Gastroesophageal sphincter (tissue), 4 donors: Measurements from ENCODE around the gene FBXO41. TPM values are rescaled to one million over a fixed set of nuclear protein-coding genes. Genes with fewer than 3 reads are reported as not detected.

Source experiments
- ATAC-seq: fragments of 150-250 bp; one replicate; pipeline ENCODE4 v1.9.1; 2016; ENCODE audit warnings: mild to moderate bottlenecking, moderate library complexity
- H3K27ac ChIP-seq, 4 donors: fragments of 200-600 bp; sonication (generic) in 3 of 4; 1 replicate in 3 of 4; 2 replicates in 1 of 4; pipeline ENCODE4 v1.5.1; 2016 to 2019
- H3K27me3 ChIP-seq: fragments of 200-600 bp; sonication (generic); one replicate; pipeline ENCODE4 v1.5.1; 2019
- H3K36me3 ChIP-seq, 2 donors: fragments of 200-600 bp; sonication (generic); one replicate each; pipeline ENCODE4 v1.5.1; 2019; ENCODE audit warnings: control low read depth in 1 of 2
- H3K4me1 ChIP-seq, 3 donors: fragments of 200-600 bp; sonication (generic); 1 replicate in 2 of 3; 2 replicates in 1 of 3; pipeline ENCODE4 v1.5.1; 2016 to 2019; ENCODE audit warnings: control low read depth in 2 of 3
- H3K4me3 ChIP-seq, 2 donors: fragments of 200-600 bp; sonication (generic); one replicate each; pipeline ENCODE4 v1.5.1; 2019; ENCODE audit warnings: mild to moderate bottlenecking in 1 of 2, moderate library complexity in 1 of 2
- H3K9me3 ChIP-seq, 3 donors: fragments of 200-600 bp; sonication (generic); one replicate each; pipeline ENCODE4 v1.5.1; 2017 to 2019; ENCODE audit warnings: control low read depth in 2 of 3
- EP300 ChIP-seq: sonication (generic); formaldehyde crosslinking; IDR thresholded peaks from one replicate; pipeline ENCODE4 v1.6.1; 2017; ENCODE audit warnings: antibody characterized with exemption, mild to moderate bottlenecking
- POLR2A ChIP-seq, 2 donors: fragments of 450-650 bp; IDR thresholded peaks; one replicate each; pipeline ENCODE4 v1.6.1; 2017; ENCODE audit warnings: antibody characterized with exemption in 2 of 2, mild to moderate bottlenecking in 2 of 2, moderate library complexity in 1 of 2
- POLR2AphosphoS5 ChIP-seq: sonication (generic); formaldehyde crosslinking; IDR thresholded peaks from one replicate; pipeline ENCODE4 v1.6.1; 2017; ENCODE audit warnings: antibody characterized with exemption
- WGBS, 2 donors: methylation state at CpG; one replicate each; pipeline ENCODE4 v1.1.5; 2018; ENCODE audit warnings: low coverage in 1 of 2; 5-methylcytosine and 5-hydroxymethylcytosine counted together
- small RNA-seq, 4 donors: library from RNA; depleted of rRNA; stranded (forward); fragments of <200 nt; gene quantifications; one replicate each; pipeline ENCODE3, GENCODE V24; 2016
- total RNA-seq, 4 donors: library from RNA; depleted of rRNA; stranded (reverse); fragments of >200 nt; gene quantifications; one replicate each; pipeline ENCODE4 v1.1.0, GENCODE V29; 2016
- TF ChIP-seq, protein P1 (sequence below), 4 experiments: fragments of 200-600 bp in 2 of 4; fragments of 450-650 bp in 2 of 4; sonication (generic) in 1 of 4; IDR thresholded peaks; one replicate each; pipeline ENCODE4 v1.5.1; 2017 to 2019; ENCODE audit warnings: antibody characterized with exemption in 4 of 4, mild to moderate bottlenecking in 2 of 4, moderate library complexity in 2 of 4

Gene FBXO41
- total RNA-seq, 4 donors from 2014 or later: 2.2 to 5.4 (median 4.0) TPM

DNA sequence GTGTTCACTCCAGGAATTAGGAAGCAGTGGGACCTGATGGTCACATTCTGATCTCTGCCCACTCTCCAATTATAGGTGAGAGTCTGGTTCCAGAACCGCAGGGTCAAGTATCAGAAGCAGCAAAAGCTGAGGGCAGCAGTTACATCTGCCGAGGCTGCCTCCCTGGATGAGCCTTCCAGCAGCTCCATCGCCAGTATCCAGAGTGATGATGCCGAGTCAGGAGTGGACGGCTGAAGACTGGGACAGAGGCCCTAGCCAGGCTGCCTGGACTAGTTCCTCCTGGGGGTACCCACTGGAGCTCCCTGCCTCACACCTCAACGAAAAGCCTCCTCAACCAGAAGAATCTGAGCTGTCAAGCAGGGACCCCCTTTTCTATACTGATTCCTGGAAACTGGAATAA lies 73.6 kb downstream of the FBXO41 start:
- WGBS, 2 donors: 86 to 90% methylated on average over 2 of the region's 6 CpGs
- ATAC-seq: no peak
- TF ChIP-seq EP300 (no peak), POLR2A (IDR thresholded peaks at IDR 0.05) (no peak), POLR2AphosphoS5 (no peak)
- TF ChIP-seq, protein P1, sequence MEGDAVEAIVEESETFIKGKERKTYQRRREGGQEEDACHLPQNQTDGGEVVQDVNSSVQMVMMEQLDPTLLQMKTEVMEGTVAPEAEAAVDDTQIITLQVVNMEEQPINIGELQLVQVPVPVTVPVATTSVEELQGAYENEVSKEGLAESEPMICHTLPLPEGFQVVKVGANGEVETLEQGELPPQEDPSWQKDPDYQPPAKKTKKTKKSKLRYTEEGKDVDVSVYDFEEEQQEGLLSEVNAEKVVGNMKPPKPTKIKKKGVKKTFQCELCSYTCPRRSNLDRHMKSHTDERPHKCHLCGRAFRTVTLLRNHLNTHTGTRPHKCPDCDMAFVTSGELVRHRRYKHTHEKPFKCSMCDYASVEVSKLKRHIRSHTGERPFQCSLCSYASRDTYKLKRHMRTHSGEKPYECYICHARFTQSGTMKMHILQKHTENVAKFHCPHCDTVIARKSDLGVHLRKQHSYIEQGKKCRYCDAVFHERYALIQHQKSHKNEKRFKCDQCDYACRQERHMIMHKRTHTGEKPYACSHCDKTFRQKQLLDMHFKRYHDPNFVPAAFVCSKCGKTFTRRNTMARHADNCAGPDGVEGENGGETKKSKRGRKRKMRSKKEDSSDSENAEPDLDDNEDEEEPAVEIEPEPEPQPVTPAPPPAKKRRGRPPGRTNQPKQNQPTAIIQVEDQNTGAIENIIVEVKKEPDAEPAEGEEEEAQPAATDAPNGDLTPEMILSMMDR (IDR thresholded peaks at IDR 0.05): no peak
- no peak overlapping the region for H3K27ac ChIP-seq
- no peaks in the 10 kb centered on the region for H3K36me3 ChIP-seq
- H3K4me3 ChIP-seq: no peak overlapping the region
- H3K4me1 ChIP-seq: peaks cover 0 to 36% (median 3%) of the 10 kb centered on the region in 3 donors
- peaks cover 20% of the 10 kb centered on the region for H3K27me3 ChIP-seq
- H3K9me3 ChIP-seq: no peaks in the 10 kb centered on the region

DNA sequence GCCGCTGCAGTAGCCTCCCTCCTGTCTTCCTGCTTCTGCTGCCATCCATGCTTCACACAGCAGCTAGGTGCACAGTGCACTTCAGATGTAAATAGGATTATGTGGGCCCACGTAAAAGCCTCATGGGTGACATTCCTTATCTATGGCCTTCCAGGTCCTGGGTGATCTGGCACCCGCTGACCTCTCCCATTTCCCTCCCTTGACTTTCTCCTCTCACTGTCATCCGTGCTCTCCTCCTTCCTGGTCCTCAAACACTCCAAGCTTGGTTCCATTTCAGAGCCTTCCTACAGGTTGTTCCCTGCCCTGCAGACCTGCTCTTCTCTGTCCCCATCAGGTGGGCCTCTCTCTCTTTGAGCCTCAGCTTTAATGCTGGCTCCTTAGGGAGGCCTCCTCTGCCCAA lies 74.3 kb downstream of the FBXO41 start:
- TF ChIP-seq POLR2AphosphoS5 (no peak), POLR2A (IDR thresholded peaks at IDR 0.05) (no peak), EP300 (no peak)
- TF ChIP-seq, protein P1 (IDR thresholded peaks at IDR 0.05): no peak
- WGBS, 2 donors: 64 to 73% methylated on average over 3 to 4 of the region's 4 CpGs
- H3K9me3 ChIP-seq: no peaks in the 10 kb centered on the region
- no peak for ATAC-seq
- no peaks in the 10 kb centered on the region for H3K36me3 ChIP-seq
- H3K27ac ChIP-seq: no peak overlapping the region
- no peak overlapping the region for H3K4me3 ChIP-seq
- H3K27me3 ChIP-seq: peaks cover 27% of the 10 kb centered on the region
- peaks cover 0 to 29% (median 3%) of the 10 kb centered on the region in 3 donors for H3K4me1 ChIP-seq

DNA sequence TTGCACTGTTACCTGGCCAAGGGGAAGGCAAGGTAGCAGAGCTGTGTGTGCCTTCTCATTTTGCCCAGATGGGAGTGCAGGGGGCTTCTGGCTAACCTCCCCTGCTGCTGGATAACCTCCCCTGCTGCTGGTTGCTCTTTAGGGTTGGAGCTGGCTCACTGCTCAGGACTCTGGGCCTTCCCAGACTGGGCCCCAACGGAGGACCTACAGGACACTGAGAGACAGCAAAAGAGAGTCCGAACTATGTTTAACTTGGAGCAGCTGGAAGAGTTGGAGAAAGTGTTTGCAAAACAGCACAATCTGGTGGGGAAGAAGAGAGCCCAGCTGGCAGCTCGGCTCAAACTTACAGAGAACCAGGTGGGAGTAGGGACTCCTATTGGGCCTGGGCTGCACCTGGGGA lies 76.0 kb downstream of the FBXO41 start:
- Histone ChIP-seq H3K27ac (no peak overlapping the region), H3K4me3 (no peak overlapping the region), H3K9me3 (no peaks in the 10 kb centered on the region), H3K36me3 (no peaks in the 10 kb centered on the region), H3K4me1 (peaks cover 0 to 15% (median 3%) of the 10 kb centered on the region in 3 donors), H3K27me3 (peaks cover 45% of the 10 kb centered on the region)
- 80% methylated on average over 1 of the region's 3 CpGs; no CpG with 5 or more reads in 1 of the 2 donors for WGBS, 2 donors
- TF ChIP-seq POLR2AphosphoS5 (no peak), EP300 (no peak), POLR2A (IDR thresholded peaks at IDR 0.05) (no peak)
- TF ChIP-seq, protein P1 (IDR thresholded peaks at IDR 0.05): no peak
- no peak for ATAC-seq

DNA sequence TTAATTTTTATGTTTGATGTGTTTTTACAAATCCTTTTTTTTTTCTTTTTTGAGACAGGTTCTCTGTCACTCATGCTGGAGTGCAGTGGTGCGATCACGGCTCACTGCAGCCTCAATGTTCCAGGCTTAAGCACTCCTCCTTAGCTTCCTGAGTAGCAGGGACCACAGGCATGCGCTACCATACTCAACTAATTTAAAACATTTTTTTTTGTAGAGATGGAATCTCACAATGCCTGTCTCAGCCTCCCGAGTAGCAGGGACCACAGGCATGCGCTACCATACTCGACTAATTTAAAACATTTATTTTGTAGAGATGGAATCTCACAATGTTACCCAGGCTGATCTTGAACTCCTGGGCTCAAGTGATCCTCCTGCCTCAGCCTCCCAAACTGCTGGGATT lies 78.7 kb downstream of the FBXO41 start:
- TF ChIP-seq, protein P1 (IDR thresholded peaks at IDR 0.05): no peak
- TF ChIP-seq POLR2AphosphoS5 (no peak), POLR2A (IDR thresholded peaks at IDR 0.05) (no peak), EP300 (no peak)
- no peak for ATAC-seq
- H3K4me3 ChIP-seq: no peak overlapping the region
- no peaks in the 10 kb centered on the region for H3K9me3 ChIP-seq
- H3K27ac ChIP-seq: no peak overlapping the region
- H3K4me1 ChIP-seq: peaks cover 0 to 18% (median 12%) of the 10 kb centered on the region in 3 donors
- no peaks in the 10 kb centered on the region for H3K36me3 ChIP-seq
- WGBS, 2 donors: 77 to 88% methylated on average over 4 to 6 of the region's 6 CpGs
- H3K27me3 ChIP-seq: peaks cover 71% of the 10 kb centered on the region

Small RNAs within 50 kb of the gene (small RNA-seq; reads per million reads assigned to genes)
- 0 reads per million in 4 donors for gene RNU6-111P

Other genes with a start within 250 kb of the FBXO41 start
- 10 to 100 TPM in 1 of 4 donors, 1 to 10 TPM in 3; 5.7 to 11.8 (median 6.7) TPM for gene SFXN5, start 212.8 kb downstream of the FBXO41 start, total RNA-seq
- 10 to 100 TPM; 25.4 to 49.5 (median 29.4) TPM for gene RAB11FIP5, start 171.5 kb downstream of the FBXO41 start, total RNA-seq
- not detected for gene NOTO, start 81.9 kb downstream of the FBXO41 start, total RNA-seq
- gene SMYD5, start 70.2 kb downstream of the FBXO41 start, total RNA-seq: 10 to 100 TPM; 10.6 to 21.0 (median 15.5) TPM
- gene PRADC1, start 51.2 kb downstream of the FBXO41 start, total RNA-seq: 10 to 100 TPM; 21.7 to 37.5 (median 30.2) TPM
- gene CCT7, start 50.2 kb downstream of the FBXO41 start, total RNA-seq: 100 to 1,000 TPM; 221 to 258 (median 240) TPM
- gene EGR4, start 9.1 kb upstream of the FBXO41 start, total RNA-seq: not detected
- 10 to 100 TPM; 26.4 to 54.3 (median 36.5) TPM for gene ALMS1, start 101.4 kb upstream of the FBXO41 start, total RNA-seq